ENCODE data around the gene PTGES2. TPM values are rescaled to one million over a fixed set of nuclear protein-coding genes. Genes with fewer than 3 reads are reported as not detected.

The PTGES2 gene
- total RNA-seq, 1 donor from 2014 or later, result 65.4 TPM

Other genes starting within 250 kb of the PTGES2 start
- 114 and 116 TPM in 2 replicates for gene ST6GALNAC6, start 228.1 kb downstream of the PTGES2 start, total RNA-seq
- gene ST6GALNAC4, start 210.7 kb downstream of the PTGES2 start, total RNA-seq, result 28.4 and 32.2 TPM in 2 replicates
- gene PIP5KL1, start 197.0 kb downstream of the PTGES2 start, total RNA-seq, result 1.7 and 1.8 TPM in 2 replicates
- gene DPM2, start 189.9 kb downstream of the PTGES2 start, total RNA-seq, result 51.3 and 53.8 TPM in 2 replicates
- 175 and 186 TPM in 2 replicates for gene EEIG1, start 146.7 kb downstream of the PTGES2 start, total RNA-seq
- gene NAIF1, start 60.4 kb downstream of the PTGES2 start, total RNA-seq, result 12.6 and 13.8 TPM in 2 replicates
- 13.9 and 14.8 TPM in 2 replicates for gene SLC25A25, start 59.5 kb downstream of the PTGES2 start, total RNA-seq
- not detected in 2 replicates for gene LCN2, start 21.7 kb upstream of the PTGES2 start, total RNA-seq
- gene BBLN, start 32.5 kb upstream of the PTGES2 start, total RNA-seq, result 79.8 and 83.8 TPM in 2 replicates
- gene CIZ1, start 63.8 kb upstream of the PTGES2 start, total RNA-seq, result 142 and 148 TPM in 2 replicates
- gene DNM1, start 75.7 kb upstream of the PTGES2 start, total RNA-seq, result 0.37 and 0.49 TPM in 2 replicates
- gene GOLGA2, start 148.3 kb upstream of the PTGES2 start, total RNA-seq, result 53.0 and 63.9 TPM in 2 replicates
- 9.1 and 9.7 TPM in 2 replicates for gene SWI5, start 148.5 kb upstream of the PTGES2 start, total RNA-seq
- 27.9 and 29.0 TPM in 2 replicates for gene TRUB2, start 194.7 kb upstream of the PTGES2 start, total RNA-seq
- gene COQ4, start 195.1 kb upstream of the PTGES2 start, total RNA-seq, result 42.1 and 42.4 TPM in 2 replicates
- gene SLC27A4, start 212.8 kb upstream of the PTGES2 start, total RNA-seq, result 25.3 and 25.8 TPM in 2 replicates
- 70.7 and 75.8 TPM in 2 replicates for gene URM1, start 243.6 kb upstream of the PTGES2 start, total RNA-seq